ENCODE measurements around the gene PTPRC.

Gene PTPRC

DNA sequence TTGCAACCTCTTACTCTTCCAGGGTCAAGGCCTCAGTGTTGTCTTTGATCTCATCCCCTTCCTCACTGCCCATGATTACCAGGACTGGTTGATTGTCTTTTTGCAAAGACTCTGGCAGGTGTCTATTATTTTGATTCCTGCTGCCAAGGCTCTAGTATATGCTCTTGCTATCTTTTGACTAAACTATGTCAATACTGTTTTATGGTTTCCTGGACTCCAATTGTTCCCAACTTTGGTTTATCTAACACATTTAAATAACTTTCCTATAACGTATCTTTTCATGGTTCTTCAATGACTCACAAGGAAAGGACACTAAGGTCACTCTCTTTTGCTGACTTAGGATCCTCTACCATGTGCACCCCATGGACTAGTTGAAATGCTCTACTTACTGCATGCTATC lies 141.5 kb downstream of the PTPRC start:
- Histone ChIP-seq H3K36me3 (ENCODE audit: insufficient read depth, low read length) (no peaks in the 10 kb centered on the region), H3K4me2 (ENCODE audit: low read length) (no peak overlapping the region), H3K4me3 (ENCODE audit: low read depth, low read length, poor library complexity, severe bottlenecking) (no peak overlapping the region), H2AFZ (ENCODE audit: low read length) (no peak overlapping the region), H3K27ac (ENCODE audit: low read depth, low read length, poor library complexity, severe bottlenecking) (no peak overlapping the region), H3K9me3 (ENCODE audit: low read length) (no peaks in the 10 kb centered on the region), H3K9me2 (ENCODE audit: low read depth, low read length) (no peaks in the 10 kb centered on the region), H3K9ac (ENCODE audit: low read length) (no peak overlapping the region), H3K4me1 (ENCODE audit: insufficient read depth, low read length, severe bottlenecking) (no peaks in the 10 kb centered on the region), H4K20me1 (ENCODE audit: insufficient read depth, low read length) (no peaks in the 10 kb centered on the region), H3F3A (ENCODE audit: insufficient read depth, low read length) (no peaks in the 10 kb centered on the region), H3K79me2 (ENCODE audit: insufficient read depth, low read length) (no peaks in the 10 kb centered on the region), H3K27me3 (ENCODE audit: insufficient read depth, low read length) (no peaks in the 10 kb centered on the region)
- TF ChIP-seq, protein P1, sequence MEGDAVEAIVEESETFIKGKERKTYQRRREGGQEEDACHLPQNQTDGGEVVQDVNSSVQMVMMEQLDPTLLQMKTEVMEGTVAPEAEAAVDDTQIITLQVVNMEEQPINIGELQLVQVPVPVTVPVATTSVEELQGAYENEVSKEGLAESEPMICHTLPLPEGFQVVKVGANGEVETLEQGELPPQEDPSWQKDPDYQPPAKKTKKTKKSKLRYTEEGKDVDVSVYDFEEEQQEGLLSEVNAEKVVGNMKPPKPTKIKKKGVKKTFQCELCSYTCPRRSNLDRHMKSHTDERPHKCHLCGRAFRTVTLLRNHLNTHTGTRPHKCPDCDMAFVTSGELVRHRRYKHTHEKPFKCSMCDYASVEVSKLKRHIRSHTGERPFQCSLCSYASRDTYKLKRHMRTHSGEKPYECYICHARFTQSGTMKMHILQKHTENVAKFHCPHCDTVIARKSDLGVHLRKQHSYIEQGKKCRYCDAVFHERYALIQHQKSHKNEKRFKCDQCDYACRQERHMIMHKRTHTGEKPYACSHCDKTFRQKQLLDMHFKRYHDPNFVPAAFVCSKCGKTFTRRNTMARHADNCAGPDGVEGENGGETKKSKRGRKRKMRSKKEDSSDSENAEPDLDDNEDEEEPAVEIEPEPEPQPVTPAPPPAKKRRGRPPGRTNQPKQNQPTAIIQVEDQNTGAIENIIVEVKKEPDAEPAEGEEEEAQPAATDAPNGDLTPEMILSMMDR (IDR thresholded peaks at IDR 0.05; ENCODE audit: low read length) = no peak
- no peak for TF ChIP-seq EZH2 (IDR thresholded peaks at IDR 0.05; ENCODE audit: borderline replicate concordance, low read length)

DNA sequence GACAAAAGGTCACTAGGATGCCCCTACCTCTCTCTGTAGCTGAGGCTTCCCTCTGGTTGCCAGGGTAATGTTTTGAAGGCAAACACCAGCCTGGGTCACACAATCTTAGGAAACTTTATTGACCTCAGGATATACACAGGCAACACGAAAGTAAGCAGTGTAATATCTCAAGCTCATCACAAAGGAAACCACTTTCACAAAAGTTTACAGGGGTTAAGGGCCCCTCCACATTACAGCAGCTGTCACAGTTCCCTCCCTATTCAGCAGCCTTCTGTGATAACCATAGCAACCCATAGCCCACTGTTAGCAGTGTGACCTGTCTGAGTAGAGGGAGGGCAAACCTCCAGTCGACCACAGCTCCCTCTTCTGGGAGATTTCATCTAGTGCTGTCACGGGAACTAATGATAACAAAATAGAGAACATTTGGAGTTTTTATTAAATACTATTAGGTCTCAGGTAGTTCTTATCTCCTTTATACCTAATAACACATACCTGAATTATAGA lies 149.8 kb downstream of the PTPRC start:
- no peaks in the 10 kb centered on the region for H3K36me3 ChIP-seq (ENCODE audit: insufficient read depth, low read length)
- no peak overlapping the region for H3K4me2 ChIP-seq (ENCODE audit: low read length)
- TF ChIP-seq EZH2 (IDR thresholded peaks at IDR 0.05; ENCODE audit: borderline replicate concordance, low read length) = no peak
- TF ChIP-seq, protein P1 (IDR thresholded peaks at IDR 0.05; ENCODE audit: low read length) = peak; percentile 76
- no peak overlapping the region for H3K4me3 ChIP-seq (ENCODE audit: low read depth, low read length, poor library complexity, severe bottlenecking)
- no peaks in the 10 kb centered on the region for H3K9me2 ChIP-seq (ENCODE audit: low read depth, low read length)
- peaks cover 11% of the 10 kb centered on the region for H3K4me1 ChIP-seq (ENCODE audit: insufficient read depth, low read length, severe bottlenecking)
- no peaks in the 10 kb centered on the region for H4K20me1 ChIP-seq (ENCODE audit: insufficient read depth, low read length)
- H3F3A ChIP-seq (ENCODE audit: insufficient read depth, low read length) = no peaks in the 10 kb centered on the region
- H3K79me2 ChIP-seq (ENCODE audit: insufficient read depth, low read length) = no peaks in the 10 kb centered on the region
- H3K27me3 ChIP-seq (ENCODE audit: insufficient read depth, low read length) = no peaks in the 10 kb centered on the region
- H2AFZ ChIP-seq (ENCODE audit: low read length) = peak overlapping the region; percentile 40; the same call in 1 of the 2 replicates
- H3K9ac ChIP-seq (ENCODE audit: low read length) = no peak overlapping the region
- H3K9me3 ChIP-seq (ENCODE audit: low read length) = no peaks in the 10 kb centered on the region
- no peak overlapping the region for H3K27ac ChIP-seq (ENCODE audit: low read depth, low read length, poor library complexity, severe bottlenecking)

DNA sequence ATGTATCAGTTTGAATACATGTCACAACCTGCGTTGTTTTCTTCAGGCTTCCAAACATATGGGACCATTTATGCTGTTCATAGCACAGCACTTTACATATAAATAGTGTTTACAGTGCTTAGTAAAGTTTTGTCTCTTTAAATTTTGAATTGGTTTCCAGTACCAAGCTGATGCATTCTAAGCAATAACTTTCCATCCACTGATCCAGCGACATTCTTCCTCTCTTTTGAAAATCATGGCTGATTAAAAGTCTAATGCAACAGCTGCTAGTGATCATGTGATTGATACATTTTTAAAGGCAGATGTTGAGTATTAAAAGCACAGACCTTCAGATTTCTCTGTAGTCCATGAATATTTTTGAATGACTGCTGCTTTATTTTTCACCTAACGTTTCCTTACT lies 154.9 kb downstream of the PTPRC start:
- no peak overlapping the region for H3K4me3 ChIP-seq (ENCODE audit: low read depth, low read length, poor library complexity, severe bottlenecking)
- H3F3A ChIP-seq (ENCODE audit: insufficient read depth, low read length) = no peaks in the 10 kb centered on the region
- H2AFZ ChIP-seq (ENCODE audit: low read length) = no peak overlapping the region
- H3K9me3 ChIP-seq (ENCODE audit: low read length) = peaks cover 21% of the 10 kb centered on the region
- no peaks in the 10 kb centered on the region for H3K27me3 ChIP-seq (ENCODE audit: insufficient read depth, low read length)
- no peaks in the 10 kb centered on the region for H4K20me1 ChIP-seq (ENCODE audit: insufficient read depth, low read length)
- H3K36me3 ChIP-seq (ENCODE audit: insufficient read depth, low read length) = no peaks in the 10 kb centered on the region
- H3K9ac ChIP-seq (ENCODE audit: low read length) = no peak overlapping the region
- no peaks in the 10 kb centered on the region for H3K9me2 ChIP-seq (ENCODE audit: low read depth, low read length)
- no peak overlapping the region for H3K27ac ChIP-seq (ENCODE audit: low read depth, low read length, poor library complexity, severe bottlenecking)
- TF ChIP-seq, protein P1 (IDR thresholded peaks at IDR 0.05; ENCODE audit: low read length) = no peak
- TF ChIP-seq EZH2 (IDR thresholded peaks at IDR 0.05; ENCODE audit: borderline replicate concordance, low read length) = no peak
- peaks cover 6% of the 10 kb centered on the region for H3K4me1 ChIP-seq (ENCODE audit: insufficient read depth, low read length, severe bottlenecking)
- no peaks in the 10 kb centered on the region for H3K79me2 ChIP-seq (ENCODE audit: insufficient read depth, low read length)
- no peak overlapping the region for H3K4me2 ChIP-seq (ENCODE audit: low read length)

Measured in OCI-LY1 (cell line).